Measurements from ENCODE around the gene CASP7.

CASP7 gene

GRCh38 chr10:113712755-113713639 is 33.3 kb downstream of the CASP7 start:
- DNase-seq (ENCODE audit: low read depth), result no peak
- H3K4me3 ChIP-seq (ENCODE audit: low read depth, low read length), result no peak overlapping the region
- TF ChIP-seq MYC (IDR thresholded peaks at IDR 0.05; ENCODE audit: low read depth, low read length) (no peak), MAX (IDR thresholded peaks at IDR 0.05; ENCODE audit: low read depth, low read length) (no peak), POLR2A (IDR thresholded peaks at IDR 0.05; ENCODE audit: extremely low read depth, insufficient read length) (no peak)
- TF ChIP-seq, protein P1, sequence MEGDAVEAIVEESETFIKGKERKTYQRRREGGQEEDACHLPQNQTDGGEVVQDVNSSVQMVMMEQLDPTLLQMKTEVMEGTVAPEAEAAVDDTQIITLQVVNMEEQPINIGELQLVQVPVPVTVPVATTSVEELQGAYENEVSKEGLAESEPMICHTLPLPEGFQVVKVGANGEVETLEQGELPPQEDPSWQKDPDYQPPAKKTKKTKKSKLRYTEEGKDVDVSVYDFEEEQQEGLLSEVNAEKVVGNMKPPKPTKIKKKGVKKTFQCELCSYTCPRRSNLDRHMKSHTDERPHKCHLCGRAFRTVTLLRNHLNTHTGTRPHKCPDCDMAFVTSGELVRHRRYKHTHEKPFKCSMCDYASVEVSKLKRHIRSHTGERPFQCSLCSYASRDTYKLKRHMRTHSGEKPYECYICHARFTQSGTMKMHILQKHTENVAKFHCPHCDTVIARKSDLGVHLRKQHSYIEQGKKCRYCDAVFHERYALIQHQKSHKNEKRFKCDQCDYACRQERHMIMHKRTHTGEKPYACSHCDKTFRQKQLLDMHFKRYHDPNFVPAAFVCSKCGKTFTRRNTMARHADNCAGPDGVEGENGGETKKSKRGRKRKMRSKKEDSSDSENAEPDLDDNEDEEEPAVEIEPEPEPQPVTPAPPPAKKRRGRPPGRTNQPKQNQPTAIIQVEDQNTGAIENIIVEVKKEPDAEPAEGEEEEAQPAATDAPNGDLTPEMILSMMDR (IDR thresholded peaks at IDR 0.05; ENCODE audit: low read depth, low read length), result no peak

GRCh38 chr10:113713640-113713982 is 33.9 kb downstream of the CASP7 start:
- DNase-seq (ENCODE audit: low read depth), result no peak
- TF ChIP-seq, protein P1 (IDR thresholded peaks at IDR 0.05; ENCODE audit: low read depth, low read length), result no peak
- TF ChIP-seq POLR2A (IDR thresholded peaks at IDR 0.05; ENCODE audit: extremely low read depth, insufficient read length), result no peak
- TF ChIP-seq MYC (IDR thresholded peaks at IDR 0.05; ENCODE audit: low read depth, low read length), result no peak
- TF ChIP-seq MAX (IDR thresholded peaks at IDR 0.05; ENCODE audit: low read depth, low read length), result no peak
- H3K4me3 ChIP-seq (ENCODE audit: low read depth, low read length), result no peak overlapping the region

DNA sequence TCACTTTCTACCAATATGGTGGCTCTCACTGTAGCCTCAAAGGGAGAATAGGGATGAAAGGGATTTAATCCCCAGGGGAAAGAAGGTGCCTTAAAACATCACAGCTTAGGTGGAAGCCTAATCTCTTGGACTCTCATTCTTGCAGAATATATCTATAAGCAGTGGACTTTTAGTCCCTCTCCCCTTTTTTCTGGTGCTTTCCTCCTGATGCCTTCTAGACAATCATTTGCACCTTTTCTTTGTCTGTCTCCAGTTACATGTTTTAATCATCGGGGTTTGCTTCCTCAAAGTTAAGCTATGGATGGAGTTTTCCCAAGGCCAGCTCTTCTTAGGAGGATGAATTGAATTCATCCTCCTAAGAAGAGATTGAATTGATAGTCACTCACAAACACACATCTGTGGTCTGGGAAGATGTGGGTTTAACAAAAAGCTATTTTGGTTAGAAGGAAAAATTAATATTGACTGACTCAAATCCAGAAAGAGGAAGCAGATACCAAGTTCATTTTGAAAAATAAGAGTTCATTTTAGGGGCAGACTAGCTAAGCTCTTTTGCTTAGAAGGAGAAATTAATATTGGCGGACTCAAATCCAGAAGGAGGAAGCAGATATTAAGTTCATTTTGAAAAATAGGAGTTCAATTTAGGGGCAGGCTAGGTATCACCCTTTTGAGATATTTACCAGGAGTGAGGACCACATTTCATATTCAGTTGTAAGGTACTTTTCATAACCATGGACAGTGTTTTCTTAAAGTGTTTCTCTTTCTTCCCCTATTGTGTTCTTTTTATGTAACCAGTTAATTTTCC is 36.6 kb downstream of the CASP7 start:
- no peak for TF ChIP-seq POLR2A (IDR thresholded peaks at IDR 0.05; ENCODE audit: extremely low read depth, insufficient read length)
- TF ChIP-seq, protein P1 (IDR thresholded peaks at IDR 0.05; ENCODE audit: low read depth, low read length), result no peak
- no peak for TF ChIP-seq MYC (IDR thresholded peaks at IDR 0.05; ENCODE audit: low read depth, low read length)
- TF ChIP-seq MAX (IDR thresholded peaks at IDR 0.05; ENCODE audit: low read depth, low read length), result no peak
- H3K4me3 ChIP-seq (ENCODE audit: low read depth, low read length), result no peak overlapping the region
- DNase-seq (ENCODE audit: low read depth), result peak; percentile 9

DNA sequence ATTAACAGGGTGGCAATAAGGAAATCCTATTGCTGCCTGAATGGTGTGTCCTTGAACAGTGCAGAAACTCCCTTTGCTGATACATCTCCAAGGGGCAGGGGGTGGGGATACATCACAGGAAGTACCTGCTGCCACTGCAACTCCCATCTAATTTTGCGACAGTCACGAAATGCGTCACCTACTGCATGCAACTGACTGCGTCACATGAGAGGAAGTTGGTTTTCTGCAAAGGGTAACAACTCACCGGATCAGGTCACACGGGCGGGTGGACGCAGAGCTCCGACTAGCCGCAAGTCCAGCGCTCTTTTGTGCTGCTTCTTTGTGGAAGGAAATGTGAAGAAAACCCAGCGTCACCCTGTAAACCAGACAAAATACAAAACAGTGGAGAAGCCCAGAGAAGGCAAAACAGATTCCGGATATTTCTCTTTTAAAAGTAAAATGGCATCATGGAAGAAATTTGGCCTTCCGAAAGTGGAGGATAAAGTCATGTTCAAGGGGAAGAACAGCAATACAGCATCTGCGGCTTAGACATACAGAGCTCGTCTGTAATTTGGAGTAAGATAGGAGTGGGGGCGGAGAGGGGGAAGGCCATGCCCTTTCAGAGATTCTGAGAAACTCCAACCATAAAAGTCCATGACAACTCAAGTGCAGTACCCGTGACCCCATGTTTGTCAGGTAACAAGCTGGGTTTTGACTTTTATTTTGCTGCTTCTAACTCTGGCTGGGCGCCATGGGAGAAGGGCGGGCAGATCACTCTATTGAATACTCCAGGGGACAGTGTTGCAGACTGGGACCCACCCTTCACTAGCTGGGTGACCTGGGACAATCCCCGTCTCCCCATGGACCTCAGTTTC is 39.5 kb downstream of the CASP7 start:
- H3K4me3 ChIP-seq (ENCODE audit: low read depth, low read length), result no peak overlapping the region
- TF ChIP-seq MYC (IDR thresholded peaks at IDR 0.05; ENCODE audit: low read depth, low read length), result no peak
- TF ChIP-seq, protein P1 (IDR thresholded peaks at IDR 0.05; ENCODE audit: low read depth, low read length), result no peak
- TF ChIP-seq POLR2A (IDR thresholded peaks at IDR 0.05; ENCODE audit: extremely low read depth, insufficient read length), result no peak
- TF ChIP-seq MAX (IDR thresholded peaks at IDR 0.05; ENCODE audit: low read depth, low read length), result no peak
- DNase-seq (ENCODE audit: low read depth), result no peak

- no peak for DNase-seq (ENCODE audit: low read depth)
- TF ChIP-seq POLR2A (IDR thresholded peaks at IDR 0.05; ENCODE audit: extremely low read depth, insufficient read length) (no peak), MAX (IDR thresholded peaks at IDR 0.05; ENCODE audit: low read depth, low read length) (no peak)
- TF ChIP-seq, protein P1 (IDR thresholded peaks at IDR 0.05; ENCODE audit: low read depth, low read length), result no peak
- no peak overlapping the region for H3K4me3 ChIP-seq (ENCODE audit: low read depth, low read length)
These were observed 40.7 kb downstream of the CASP7 start for GRCh38 chr10:113720386-113720785.

All from NB4 (cell line).